ENCODE results near the gene SKAP1. TPM values are rescaled to one million over a fixed set of nuclear protein-coding genes. Genes with fewer than 3 reads are reported as not detected.

Gene SKAP1
- total and polyA plus RNA-seq, 2 experiments from 2014 or later = 0.27 TPM; not detected in 1

GRCh38 chr17:48254896-48255295, 175.1 kb downstream of the SKAP1 start (continued):
- TF ChIP-seq ZNF462 (CRISPR knock-in tag; IDR thresholded peaks at IDR 0.05) (no peak), CTCF (conservative IDR thresholded peaks at IDR 0.05; ENCODE audit: low read depth in 2 of 2) (no peak)

- H3K79me2 ChIP-seq (replicated peaks; ENCODE audit: insufficient read depth) = no peaks in the 10 kb centered on the region
- no peak for ATAC-seq
- no peak for TF ChIP-seq STAT1 (IDR thresholded peaks at IDR 0.05; ENCODE audit: unreplicated experiment)
- TF ChIP-seq ZNF331 (CRISPR knock-in tag; IDR thresholded peaks at IDR 0.05; ENCODE audit: low read depth) = no peak
- TF ChIP-seq REST (IDR thresholded peaks at IDR 0.05; ENCODE audit: unreplicated experiment) = no peak
- TF ChIP-seq CTCF (conservative IDR thresholded peaks at IDR 0.05; ENCODE audit: low read depth in 2 of 2) = no peak
- no peak for TF ChIP-seq EZH2 (IDR thresholded peaks at IDR 0.05; ENCODE audit: low read depth, unreplicated experiment)
- TF ChIP-seq ETS1 (IDR thresholded peaks at IDR 0.05) = no peak
- TF ChIP-seq CREB1 (CRISPR knock-in tag; IDR thresholded peaks at IDR 0.05; ENCODE audit: low read depth) = no peak
- TF ChIP-seq NANOG (IDR thresholded peaks at IDR 0.05; ENCODE audit: borderline replicate concordance) = no peak
Measured at GRCh38 chr17:48253975-48254374, 176.0 kb downstream of the SKAP1 start.

More at GRCh38 chr17:48253975-48254374, 176.0 kb downstream of the SKAP1 start:
- H3K4me2 ChIP-seq = no peak overlapping the region
- H3K4me1 ChIP-seq (ENCODE audit: insufficient read depth) = peaks cover 13% of the 10 kb centered on the region
- no peak overlapping the region for H3K27ac Mint-ChIP-seq
- H3K36me3 ChIP-seq (ENCODE audit: insufficient read depth) = no peaks in the 10 kb centered on the region
- no peaks in the 10 kb centered on the region for H3F3A ChIP-seq (replicated peaks; ENCODE audit: low read depth)
- H3K36me3 Mint-ChIP-seq (ENCODE audit: low read depth) = no peaks in the 10 kb centered on the region
- no peak overlapping the region for H3K27ac ChIP-seq (ENCODE audit: low read depth)
- no peak overlapping the region for H3K4me3 ChIP-seq
- H3K9me2 ChIP-seq (ENCODE audit: insufficient read depth) = no peaks in the 10 kb centered on the region
- no peaks in the 10 kb centered on the region for H3K9me3 Mint-ChIP-seq
- no peak overlapping the region for H2AFZ ChIP-seq
- peaks cover 4% of the 10 kb centered on the region for H3K27me3 Mint-ChIP-seq (ENCODE audit: insufficient read depth, low read depth, poor library complexity)
- no peaks in the 10 kb centered on the region for H4K20me1 ChIP-seq (replicated peaks; ENCODE audit: insufficient read depth)
- no peaks in the 10 kb centered on the region for H3K27me3 ChIP-seq (ENCODE audit: insufficient read depth)
- no peak overlapping the region for H3K4me3 Mint-ChIP-seq
- no peak for DNase-seq (ENCODE audit: low spot score)
- H3K4me1 Mint-ChIP-seq = peaks cover 15% of the 10 kb centered on the region

Measured in GM23338 (cell line).